ENCODE measurements around the gene PNKD.

The PNKD gene

DNA sequence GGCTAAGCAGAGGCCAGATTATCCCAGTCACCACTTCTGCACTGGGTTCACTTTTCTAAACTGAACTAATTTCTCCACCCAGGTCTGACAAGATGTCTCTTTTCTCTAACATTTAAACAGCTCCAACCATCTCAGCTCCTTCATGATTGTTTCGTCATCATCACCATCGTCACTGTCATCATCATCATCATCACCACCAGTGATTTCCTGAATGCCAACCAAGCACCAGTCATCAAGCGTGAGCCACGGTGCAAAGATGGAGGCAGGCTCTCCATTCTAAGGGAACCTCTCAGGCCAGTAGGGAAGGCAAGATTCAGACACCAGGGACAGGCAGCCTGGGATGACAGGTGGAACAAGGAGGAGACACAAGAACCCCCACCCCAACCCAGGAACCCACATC, 47.5 kb downstream of the PNKD start:
- TF ChIP-seq Cebpa-rat (IDR thresholded peaks at IDR 0.05) = no peak
- 0 out of 22 replicates have a peak overlapping the region, but pooled peaks of 1 of the 11 experiments have one; percentile 61 for H3K27ac ChIP-seq
- H3K4me2 ChIP-seq = peak overlapping the region in 6 of 11 experiments; percentile 2 to 75 (median 66); a peak in 7 of 22 replicates

DNA sequence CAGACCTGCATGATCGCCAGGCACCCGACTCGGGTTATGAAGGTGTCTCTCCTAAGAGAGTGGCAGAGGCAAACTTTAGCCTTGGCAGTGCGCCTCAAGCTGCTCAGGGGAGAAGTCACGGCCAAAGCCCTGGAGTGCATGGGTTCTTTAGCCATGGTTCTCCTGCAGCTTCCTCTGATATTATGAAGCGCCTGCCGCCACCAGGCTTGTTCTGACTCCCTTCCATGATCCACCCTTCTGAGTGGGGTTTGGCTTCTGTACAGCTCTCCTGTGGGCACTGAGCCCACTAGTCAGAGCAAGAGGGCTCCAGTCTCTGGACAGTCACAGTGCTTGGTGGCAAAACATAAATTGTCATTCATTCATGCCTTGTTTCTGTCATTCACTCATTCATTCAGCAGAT, 47.9 kb downstream of the PNKD start:
- Histone ChIP-seq H3K9me3 (replicated peaks in 1 of 11) (no peaks in the 10 kb centered on the region), H3K4me2 (peak overlapping the region in 5 of 11 experiments; percentile 44 to 75 (median 67); a peak in 7 of 22 replicates), H3K36me3 (no peaks in the 10 kb centered on the region), H3K27me3 (no peaks in the 10 kb centered on the region), H4K20me1 (no peaks in the 10 kb centered on the region), H3K4me3 (no peak overlapping the region), H3K27ac (no peak overlapping the region), H3K4me1 (peaks cover 31 to 66% (median 50%) of the 10 kb centered on the region in 10 experiments), H3K9ac (no peak overlapping the region)
- no peak for TF ChIP-seq Cebpa-rat (IDR thresholded peaks at IDR 0.05)

More for the DNA sequence above, 47.5 kb downstream of the PNKD start:
- Histone ChIP-seq H3K27me3 (no peaks in the 10 kb centered on the region), H3K4me1 (peaks cover 30 to 64% (median 48%) of the 10 kb centered on the region in 10 experiments), H4K20me1 (no peaks in the 10 kb centered on the region), H3K9ac (no peak overlapping the region), H3K9me3 (replicated peaks in 1 of 11) (no peaks in the 10 kb centered on the region), H3K36me3 (no peaks in the 10 kb centered on the region), H3K4me3 (no peak overlapping the region)

DNA sequence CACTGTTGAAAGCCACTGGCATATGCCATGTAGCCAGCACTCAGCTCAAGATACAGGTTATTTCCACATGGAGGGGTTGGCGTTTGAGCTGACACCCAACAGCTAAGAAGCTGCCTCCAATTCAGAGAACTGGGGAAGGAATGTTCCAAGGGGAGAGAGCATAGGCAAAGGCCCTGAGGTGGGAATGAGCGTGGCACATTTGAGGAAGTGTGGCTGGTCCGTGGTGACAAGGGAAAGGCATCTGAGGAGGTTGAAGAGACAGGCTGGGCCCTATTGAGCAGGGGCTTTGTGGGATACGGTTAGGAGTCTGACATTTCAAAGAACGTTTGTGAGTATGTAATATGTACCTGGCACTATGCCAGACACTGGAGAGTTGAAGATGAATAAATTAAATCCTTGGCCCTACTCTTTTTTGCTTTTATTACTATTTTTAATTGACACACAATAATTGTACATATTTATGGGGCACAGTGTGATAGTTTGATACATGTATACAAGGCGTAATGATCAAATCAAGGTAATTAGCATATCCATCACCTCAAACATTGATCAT, 49.6 kb downstream of the PNKD start:
- Histone ChIP-seq H3K36me3 (no peaks in the 10 kb centered on the region), H3K4me3 (no peak overlapping the region), H3K9me3 (replicated peaks in 1 of 11) (no peaks in the 10 kb centered on the region), H3K4me1 (peaks cover 42 to 80% (median 60%) of the 10 kb centered on the region in 10 experiments), H3K9ac (no peak overlapping the region), H3K27ac (no peak overlapping the region), H4K20me1 (no peaks in the 10 kb centered on the region), H3K4me2 (peak overlapping the region in 6 of 11 experiments; percentile 93 to 99 (median 98); a peak in 9 of 22 replicates), H3K27me3 (no peaks in the 10 kb centered on the region)
- TF ChIP-seq Cebpa-rat (IDR thresholded peaks at IDR 0.05) = no peak

DNA sequence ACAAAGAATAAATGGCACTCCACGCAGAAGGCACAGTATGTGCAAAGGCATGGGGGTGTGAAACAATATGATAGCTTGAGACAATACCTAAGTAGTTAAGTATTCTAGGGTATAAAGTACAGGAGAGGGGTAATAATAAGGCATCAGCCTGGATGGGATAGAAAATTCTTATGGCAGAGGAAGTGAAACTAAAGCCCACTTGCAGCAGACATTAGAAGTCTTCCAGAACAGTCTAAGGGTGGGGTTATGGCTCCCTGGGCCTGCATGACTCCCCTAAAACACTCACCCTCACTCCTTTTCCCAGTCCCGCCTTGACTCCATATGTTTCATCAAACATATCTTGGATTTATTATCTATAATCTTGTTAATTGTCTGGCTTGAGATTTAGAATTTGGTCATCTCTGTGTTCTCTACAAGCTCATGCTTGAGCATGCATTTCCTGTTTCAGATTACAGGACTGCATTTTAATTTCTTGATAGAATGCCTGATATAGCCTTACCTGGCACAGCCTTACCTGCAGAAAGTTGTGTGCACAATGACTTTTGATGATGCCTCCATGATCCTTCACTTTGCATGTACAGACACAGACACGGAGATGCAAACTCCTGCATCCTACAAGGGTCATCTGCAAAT, 50.5 kb downstream of the PNKD start:
- peak overlapping the region; percentile 4 to 99 (median 96); a peak in 21 of 22 replicates for H3K4me2 ChIP-seq

DNA sequence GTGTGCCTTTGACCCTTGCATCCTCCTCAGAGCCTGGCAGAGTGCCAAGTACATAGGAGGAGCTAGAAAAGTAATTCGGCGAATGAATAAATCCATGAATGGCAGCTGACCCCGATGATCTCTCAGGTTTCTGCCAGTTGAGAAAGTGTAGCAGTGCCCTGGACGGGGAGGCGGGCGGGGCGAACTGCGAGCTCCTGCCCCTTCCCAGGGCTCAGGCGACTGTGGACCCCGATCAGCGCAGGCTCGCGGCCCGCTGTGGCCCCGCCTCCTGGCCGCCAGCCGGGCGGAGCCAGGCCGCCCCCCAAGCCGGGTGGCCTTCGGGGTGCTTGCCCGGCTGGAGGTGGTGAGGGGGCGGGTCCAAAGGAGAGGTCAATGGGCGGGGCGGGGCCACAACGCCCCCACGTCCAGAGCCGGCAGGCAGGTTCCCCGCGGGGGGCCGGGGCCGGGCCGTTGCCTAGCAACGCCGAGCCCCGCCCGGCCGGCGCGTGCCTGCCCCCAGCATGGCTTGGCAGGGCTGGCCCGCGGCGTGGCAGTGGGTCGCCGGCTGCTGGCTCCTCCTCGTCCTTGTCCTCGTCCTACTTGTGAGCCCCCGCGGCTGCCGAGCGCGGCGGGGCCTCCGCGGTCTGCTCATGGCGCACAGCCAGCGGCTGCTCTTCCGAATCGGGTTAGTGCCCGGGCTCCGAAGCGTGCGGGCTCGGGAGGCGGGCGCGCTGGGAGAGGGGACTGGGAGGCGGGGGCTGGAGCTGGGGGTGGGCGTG, 52.6 kb downstream of the PNKD start:
- TF ChIP-seq Cebpa-rat (IDR thresholded peaks at IDR 0.05) = no peak
- H3K4me3 ChIP-seq = peak overlapping the region; percentile 67 to 86 (median 73)
- H3K4me1 ChIP-seq = peaks cover 40 to 87% (median 69%) of the 10 kb centered on the region in 10 experiments
- H3K27ac ChIP-seq = peak overlapping the region; percentile 63 to 81 (median 76)
- peak overlapping the region; percentile 93 to 99 (median 99) for H3K4me2 ChIP-seq
- H3K27me3 ChIP-seq = no peaks in the 10 kb centered on the region
- peaks cover 0 to 10% (median 0%) of the 10 kb centered on the region in 11 experiments; a peak in 1 of 22 replicates for H3K36me3 ChIP-seq
- H3K9me3 ChIP-seq (replicated peaks in 1 of 11) = no peaks in the 10 kb centered on the region
- peak overlapping the region; percentile 72 to 93 (median 82) for H3K9ac ChIP-seq
- no peaks in the 10 kb centered on the region for H4K20me1 ChIP-seq

More for the DNA sequence above, 50.5 kb downstream of the PNKD start:
- no peak overlapping the region; a peak in 1 of 22 replicates for H3K9ac ChIP-seq
- no peaks in the 10 kb centered on the region for H4K20me1 ChIP-seq
- H3K27ac ChIP-seq = peak overlapping the region in 1 of 11 experiments; percentile 38; a peak in 1 of 22 replicates
- no peak for TF ChIP-seq Cebpa-rat (IDR thresholded peaks at IDR 0.05)
- H3K4me3 ChIP-seq = no peak overlapping the region
- H3K4me1 ChIP-seq = peaks cover 42 to 87% (median 65%) of the 10 kb centered on the region in 10 experiments
- H3K9me3 ChIP-seq (replicated peaks in 1 of 11) = no peaks in the 10 kb centered on the region
- H3K36me3 ChIP-seq = no peaks in the 10 kb centered on the region
- H3K27me3 ChIP-seq = no peaks in the 10 kb centered on the region

DNA sequence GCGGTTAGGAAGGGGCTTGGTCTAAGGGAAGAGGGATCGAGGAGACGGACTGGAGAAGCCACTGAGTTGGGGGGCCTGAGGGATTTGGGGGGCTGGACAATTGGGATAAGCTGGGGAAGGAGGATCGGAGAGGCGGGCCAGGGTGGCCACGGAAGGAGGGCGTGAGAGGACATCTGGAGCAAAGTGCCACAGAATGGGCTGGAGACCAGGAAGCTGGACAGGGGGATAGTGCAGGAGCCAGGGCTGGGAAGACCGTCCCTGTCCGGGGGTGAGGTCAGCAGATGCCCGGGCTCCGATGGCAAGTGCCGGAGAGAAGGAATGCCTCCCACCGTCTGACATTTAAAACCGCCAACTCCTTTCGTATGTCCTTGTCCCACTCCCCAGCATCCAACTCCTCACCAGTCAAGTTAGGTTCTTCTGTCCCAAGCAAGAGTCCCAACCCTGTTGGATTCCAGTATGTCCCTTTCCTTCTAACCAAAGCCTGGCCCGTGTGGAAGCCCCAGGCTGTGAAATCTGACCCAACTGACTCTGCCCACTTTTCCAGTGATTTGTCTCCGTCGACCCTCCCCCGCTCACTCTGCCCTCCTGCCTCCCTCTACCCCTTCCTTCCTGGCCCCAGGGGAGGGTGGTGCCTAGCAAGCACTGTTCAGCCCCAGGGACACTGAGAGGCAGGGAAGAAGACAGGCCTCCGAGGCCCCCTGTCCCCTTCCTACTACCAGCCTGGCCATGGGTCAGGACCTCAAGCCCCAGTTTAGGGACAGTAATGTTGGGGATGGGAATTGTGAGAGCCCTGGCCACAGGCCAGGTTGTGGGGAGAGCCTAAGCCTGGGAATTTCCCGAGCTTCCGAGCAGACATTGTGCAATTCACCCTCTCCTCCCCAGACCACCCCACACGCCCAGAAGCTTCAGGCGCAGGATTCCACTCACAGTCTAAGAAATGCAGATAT, 53.5 kb downstream of the PNKD start:
- Histone ChIP-seq H3K36me3 (peaks cover 0 to 19% (median 0%) of the 10 kb centered on the region in 11 experiments; a peak in 3 of 22 replicates), H3K4me1 (peaks cover 45 to 89% (median 74%) of the 10 kb centered on the region in 10 experiments), H3K4me3 (peak overlapping the region; percentile 67 to 86 (median 73)), H4K20me1 (no peaks in the 10 kb centered on the region), H3K27ac (peak overlapping the region; percentile 48 to 81 (median 76); a peak in 20 of 22 replicates), H3K9ac (peak overlapping the region; percentile 72 to 93 (median 82)), H3K27me3 (no peaks in the 10 kb centered on the region), H3K4me2 (peak overlapping the region; percentile 93 to 99 (median 99)), H3K9me3 (replicated peaks in 1 of 11) (no peaks in the 10 kb centered on the region)
- TF ChIP-seq Cebpa-rat (IDR thresholded peaks at IDR 0.05) = no peak

DNA sequence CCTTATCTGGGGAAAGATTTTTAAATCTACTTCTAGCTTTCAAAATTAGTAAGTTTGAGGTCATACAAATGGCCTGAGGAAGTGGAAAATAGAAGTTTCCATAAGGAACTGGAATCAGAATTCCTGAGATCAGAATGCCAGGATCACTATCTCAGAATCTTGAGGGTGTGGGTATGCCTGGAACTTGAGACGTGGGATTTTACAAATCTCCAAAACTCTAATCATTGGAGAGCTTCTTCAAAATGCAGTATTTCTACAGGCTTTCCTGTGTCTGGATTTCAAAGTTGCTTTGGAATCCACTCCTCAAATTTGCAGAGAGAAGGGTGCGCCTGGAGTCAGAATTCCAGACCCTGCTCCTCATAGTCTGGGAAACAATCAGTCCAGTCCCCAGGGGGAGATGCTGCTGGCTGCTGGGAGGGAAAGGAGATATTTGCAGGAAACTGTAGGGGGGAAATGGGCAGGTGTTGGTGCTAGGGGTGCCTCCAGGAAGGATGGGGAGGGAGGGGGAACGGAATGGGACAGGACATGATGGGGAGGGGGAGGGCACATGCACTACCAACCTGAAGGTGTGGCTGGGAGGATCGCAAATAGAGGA, 55.3 kb downstream of the PNKD start:
- Histone ChIP-seq H3K4me1 (peaks cover 61 to 96% (median 87%) of the 10 kb centered on the region in 10 experiments), H4K20me1 (no peaks in the 10 kb centered on the region), H3K36me3 (peaks cover 0 to 31% (median 0%) of the 10 kb centered on the region in 11 experiments; a peak in 3 of 22 replicates), H3K27me3 (no peaks in the 10 kb centered on the region), H3K4me2 (peak overlapping the region in 6 of 11 experiments; percentile 29 to 98 (median 94); a peak in 11 of 22 replicates), H3K9ac (peak overlapping the region in 3 of 11 experiments; percentile 21 to 85 (median 84); a peak in 5 of 22 replicates), H3K27ac (peak overlapping the region in 1 of 11 experiments; percentile 13; a peak in 1 of 22 replicates), H3K4me3 (peak overlapping the region in 3 of 10 experiments; percentile 43 to 76 (median 73); a peak in 5 of 20 replicates), H3K9me3 (replicated peaks in 1 of 11) (no peaks in the 10 kb centered on the region)
- TF ChIP-seq Cebpa-rat (IDR thresholded peaks at IDR 0.05) = no peak
